SK-N-SH (cell line): Measurements from ENCODE around the gene STRA8. TPM values are rescaled to one million over a fixed set of nuclear protein-coding genes. Genes with fewer than 3 reads are reported as not detected.

Experiments used
- CTCF ChIA-PET: fragments of 300-600, 350-600 bp; formaldehyde crosslinking; extraction: SDS; loops from one replicate; lab custom pipeline; 2021; lab: Yijun Ruan, JAX
- POLR2A ChIA-PET: fragments of 350-600 bp; sonication (Branson Sonifier 250); formaldehyde crosslinking; extraction: SDS; loops from one replicate; lab custom pipeline; 2020; ENCODE audit warnings: antibody characterized with exemption, inconsistent platforms; lab: Yijun Ruan, JAX
- DNase-seq: peaks from one replicate; pipeline ENCODE4 v3.0.0; 2012
- H2AFZ ChIP-seq: fragments of 200-600 bp; sonication (generic); 2 replicates; pipeline ENCODE4 v1.8.1; 2016; ENCODE audit warnings: antibody characterized with exemption, mild to moderate bottlenecking, low read depth
- H3F3A ChIP-seq: fragments of 200-600 bp; sonication (generic); replicated peaks from 2 replicates; pipeline ENCODE3; 2016; ENCODE audit warnings: antibody characterized with exemption, mild to moderate bottlenecking; ENCODE audit not compliant: insufficient read depth
- H3K27ac ChIP-seq, 2 experiments: fragments of 200-500 bp in 1 of 2; fragments of 200-600 bp in 1 of 2; sonication (Bioruptor generic) in 1 of 2; sonication (generic), shearing (Covaris generic) in 1 of 2; 2 replicates each; pipeline versions ENCODE4 v1.5.1 to v1.6.1; 2014 to 2016; ENCODE audit warnings: low read depth in 2 of 2, inconsistent platforms in 1 of 2, low read length in 1 of 2, mild to moderate bottlenecking in 1 of 2, mixed read lengths in 1 of 2
- H3K27me3 ChIP-seq: fragments of 200-600 bp; sonication (generic), shearing (Covaris generic); 2 replicates; pipeline ENCODE4 v1.6.1; 2016; ENCODE audit warnings: mixed run types; ENCODE audit not compliant: insufficient read depth
- H3K36me3 ChIP-seq, 2 experiments: fragments of 200-500 bp in 1 of 2; fragments of 200-600 bp in 1 of 2; sonication (Bioruptor generic) in 1 of 2; sonication (generic) in 1 of 2; replicated peaks in 1 of 2; 2 replicates each; pipeline versions ENCODE3 to v1.5.1; 2014 to 2016; ENCODE audit warnings: low read length in 1 of 2, mild to moderate bottlenecking in 1 of 2; ENCODE audit not compliant: insufficient read depth in 2 of 2, control insufficient read depth in 1 of 2
- H3K4me1 ChIP-seq, 2 experiments: fragments of 200-500 bp in 1 of 2; fragments of 200-600 bp in 1 of 2; sonication (Bioruptor generic) in 1 of 2; sonication (generic), shearing (Covaris generic) in 1 of 2; 2 replicates each; pipeline versions ENCODE4 v1.5.1 to v1.6.1; 2014 to 2016; ENCODE audit warnings: low read depth in 1 of 2, low read length in 1 of 2, mixed run types in 1 of 2; ENCODE audit not compliant: insufficient read depth in 2 of 2, control insufficient read depth in 1 of 2
- H3K4me2 ChIP-seq: fragments of 200-600 bp; sonication (generic), shearing (Covaris generic); 2 replicates; pipeline ENCODE4 v1.6.1; 2017; ENCODE audit warnings: mixed run types
- H3K4me3 ChIP-seq, 2 experiments: fragments of 200-500 bp in 1 of 2; fragments of 200-600 bp in 1 of 2; sonication (Bioruptor generic) in 1 of 2; sonication (generic), shearing (Covaris generic) in 1 of 2; 2 replicates each; pipeline versions ENCODE4 v1.5.1 to v1.8.1; 2014 to 2016; ENCODE audit warnings: low read depth in 2 of 2, inconsistent platforms in 1 of 2, low read length in 1 of 2, mild to moderate bottlenecking in 1 of 2, mixed read lengths in 1 of 2, moderate library complexity in 1 of 2
- H3K79me2 ChIP-seq: fragments of 200-600 bp; sonication (generic); 2 replicates; pipeline ENCODE4 v1.8.1; 2017; ENCODE audit warnings: mild to moderate bottlenecking; ENCODE audit not compliant: insufficient read depth
- H3K9ac ChIP-seq: fragments of 200-600 bp; sonication (generic); 2 replicates; pipeline ENCODE4 v1.6.1; 2017; ENCODE audit warnings: mixed run types
- H3K9me2 ChIP-seq: fragments of 200-600 bp; sonication (generic); 2 replicates; pipeline ENCODE4 v1.6.1; 2017; ENCODE audit warnings: mixed run types
- H3K9me3 ChIP-seq: fragments of 200-600 bp; sonication (generic); 2 replicates; pipeline ENCODE4 v1.6.1; 2017; ENCODE audit warnings: mixed run types, mild to moderate bottlenecking, moderate library complexity
- H4K20me1 ChIP-seq: fragments of 200-600 bp; sonication (generic); 2 replicates; pipeline ENCODE4 v1.6.1; 2017; ENCODE audit warnings: mild to moderate bottlenecking, mixed run types; ENCODE audit not compliant: insufficient read depth
- CHD2 ChIP-seq: fragments of 150-350 bp; IDR thresholded peaks from 2 replicates; pipeline ENCODE4 v1.6.1; 2018; ENCODE audit warnings: low read length; ENCODE audit not compliant: partially characterized antibody
- CTCF ChIP-seq: fragments of 200-600 bp; sonication (generic); IDR thresholded peaks from 2 replicates; pipeline ENCODE4 v1.6.1; 2017; ENCODE audit warnings: antibody characterized with exemption, mild to moderate bottlenecking, moderate library complexity
- ELF1 ChIP-seq: IDR thresholded peaks from 2 replicates; pipeline ENCODE4 v1.4.0; 2012
- EP300 ChIP-seq, 2 experiments: IDR thresholded peaks; 2 replicates each; pipeline versions ENCODE4 v1.4.0 to v1.6.1; 2012; ENCODE audit warnings: borderline replicate concordance in 1 of 2, low read depth in 1 of 2, low read length in 1 of 2
- FOSL2 ChIP-seq: IDR thresholded peaks from 2 replicates; pipeline ENCODE4 v1.4.0; 2012; ENCODE audit warnings: low read depth, mild to moderate bottlenecking, moderate library complexity, borderline replicate concordance
- IRF3 ChIP-seq: fragments of 150-350 bp; IDR thresholded peaks from 2 replicates; pipeline ENCODE4 v1.6.1; 2016; ENCODE audit warnings: mild to moderate bottlenecking, low read depth, low read length
- MEF2A ChIP-seq: IDR thresholded peaks from 2 replicates; pipeline ENCODE4 v1.4.0; 2012; ENCODE audit warnings: low read depth, borderline replicate concordance
- MXI1 ChIP-seq: IDR thresholded peaks from 2 replicates; pipeline ENCODE4 v1.6.1; 2012; ENCODE audit warnings: mild to moderate bottlenecking, low read depth, low read length, improper control_type of control experiment
- NRF1 ChIP-seq: IDR thresholded peaks from 2 replicates; pipeline ENCODE4 v1.6.1; 2012; ENCODE audit warnings: low read depth, mild to moderate bottlenecking, low read length
- PBX3 ChIP-seq: IDR thresholded peaks from 2 replicates; pipeline ENCODE4; 2012
- RXRA ChIP-seq: IDR thresholded peaks from 2 replicates; pipeline ENCODE4 v1.4.0; 2012; ENCODE audit warnings: low read depth, mild to moderate bottlenecking, borderline replicate concordance
- SIN3A ChIP-seq: IDR thresholded peaks from 2 replicates; pipeline ENCODE4 v1.6.1; 2012; ENCODE audit warnings: low read depth, mild to moderate bottlenecking, low read length, moderate library complexity, borderline replicate concordance
- SMC3 ChIP-seq: IDR thresholded peaks from 2 replicates; pipeline ENCODE4 v1.6.1; 2012; ENCODE audit warnings: low read depth, low read length, improper control_type of control experiment
- TAF1 ChIP-seq: IDR thresholded peaks from 2 replicates; pipeline ENCODE4 v1.6.1; 2012; ENCODE audit warnings: low read depth, mild to moderate bottlenecking, low read length, moderate library complexity, borderline replicate concordance
- TCF12 ChIP-seq: IDR thresholded peaks from 2 replicates; pipeline ENCODE4 v1.4.0; 2012
- YY1 ChIP-seq: IDR thresholded peaks from 2 replicates; pipeline ENCODE4 v1.4.0; 2012; ENCODE audit warnings: low read depth, mild to moderate bottlenecking
- WGBS: methylation state at CpG from one replicate; pipeline ENCODE4 v1.1.6; 2017; ENCODE audit warnings: low lambda C conversion rate; 5-methylcytosine and 5-hydroxymethylcytosine counted together
- polyA plus RNA-seq, 3 experiments: library from polyadenylated mRNA; depleted of rRNA; stranded (reverse); fragments of >200 nt; gene quantifications; 2 replicates each; pipeline ENCODE4 v1.2.3, GENCODE V29; 2012
- TF ChIP-seq, protein P1 (sequence below): IDR thresholded peaks from 2 replicates; pipeline ENCODE4 v1.4.0; 2012; ENCODE audit warnings: low read depth, borderline replicate concordance

STRA8 gene, protein sequence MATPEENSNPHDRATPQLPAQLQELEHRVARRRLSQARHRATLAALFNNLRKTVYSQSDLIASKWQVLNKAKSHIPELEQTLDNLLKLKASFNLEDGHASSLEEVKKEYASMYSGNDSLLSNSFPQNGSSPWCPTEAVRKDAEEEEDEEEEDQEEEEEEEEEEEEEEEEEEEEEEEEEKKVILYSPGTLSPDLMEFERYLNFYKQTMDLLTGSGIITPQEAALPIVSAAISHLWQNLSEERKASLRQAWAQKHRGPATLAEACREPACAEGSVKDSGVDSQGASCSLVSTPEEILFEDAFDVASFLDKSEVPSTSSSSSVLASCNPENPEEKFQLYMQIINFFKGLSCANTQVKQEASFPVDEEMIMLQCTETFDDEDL
- polyA plus RNA-seq (2012; rRNA removed): not detected in 2 replicates
- not detected in 2 replicates for polyA plus RNA-seq (2012; cell fraction: cytosol; rRNA removed)
- polyA plus RNA-seq (2012; cell fraction: nucleus; rRNA removed): not detected in 2 replicates

DNA sequence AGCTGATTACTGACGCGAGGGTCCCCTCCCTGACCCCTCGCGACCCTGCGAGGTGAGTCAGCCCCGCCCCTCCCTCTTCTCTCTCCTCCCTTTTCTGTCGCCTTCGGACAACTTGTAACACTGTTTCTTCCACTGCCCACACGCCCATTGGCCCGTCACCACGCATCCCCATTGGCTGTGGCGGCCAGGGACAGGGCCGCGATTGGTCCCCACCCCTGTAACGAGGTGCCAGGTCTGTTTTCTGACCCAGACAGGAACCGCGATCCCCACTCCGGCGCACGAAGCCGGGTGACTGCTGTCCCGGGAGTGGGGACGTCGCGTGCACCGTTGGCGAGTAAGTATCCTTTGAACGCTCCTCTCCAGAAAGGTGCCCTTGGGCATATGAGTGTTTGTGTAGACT lies at the start of gene STRA8:
Gene STRA8, plus strand, starts transcription at position 269 of the 400 bp plus-strand sequence. CDS start 6,687 bp downstream, outside the sequence.
- Histone ChIP-seq H3K4me1 (no peaks in the 10 kb centered on the region), H3K79me2 (no peaks in the 10 kb centered on the region), H3K9ac (no peak within 1 kb of the TSS), H3K27me3 (no peaks in the 10 kb centered on the region), H3K36me3 (no peaks in the 10 kb centered on the region), H3K4me3 (no peak within 1 kb of the TSS), H3K4me2 (no peak within 1 kb of the TSS), H3F3A (no peaks in the 10 kb centered on the region), H4K20me1 (no peaks in the 10 kb centered on the region), H3K9me2 (no peaks in the 10 kb centered on the region), H2AFZ (no peak within 1 kb of the TSS), H3K27ac (no peak within 1 kb of the TSS), H3K9me3 (no peaks in the 10 kb centered on the region)
- ChIA-PET CTCF (interaction anchor here (0.9 to 1.5 kb wide), 3 partner anchors 9 to 41 kb away, joined by 3 to 4 read pairs (median 3); no protein-coding TSS in a partner anchor), POLR2A (no interaction called here)
- DNase-seq: no peak
- no peak for TF ChIP-seq MXI1
- TF ChIP-seq ELF1: no peak
- TF ChIP-seq TCF12: no peak
- no peak for TF ChIP-seq CTCF
- 91% methylated on average over 28 of the region's 28 CpGs for WGBS

DNA sequence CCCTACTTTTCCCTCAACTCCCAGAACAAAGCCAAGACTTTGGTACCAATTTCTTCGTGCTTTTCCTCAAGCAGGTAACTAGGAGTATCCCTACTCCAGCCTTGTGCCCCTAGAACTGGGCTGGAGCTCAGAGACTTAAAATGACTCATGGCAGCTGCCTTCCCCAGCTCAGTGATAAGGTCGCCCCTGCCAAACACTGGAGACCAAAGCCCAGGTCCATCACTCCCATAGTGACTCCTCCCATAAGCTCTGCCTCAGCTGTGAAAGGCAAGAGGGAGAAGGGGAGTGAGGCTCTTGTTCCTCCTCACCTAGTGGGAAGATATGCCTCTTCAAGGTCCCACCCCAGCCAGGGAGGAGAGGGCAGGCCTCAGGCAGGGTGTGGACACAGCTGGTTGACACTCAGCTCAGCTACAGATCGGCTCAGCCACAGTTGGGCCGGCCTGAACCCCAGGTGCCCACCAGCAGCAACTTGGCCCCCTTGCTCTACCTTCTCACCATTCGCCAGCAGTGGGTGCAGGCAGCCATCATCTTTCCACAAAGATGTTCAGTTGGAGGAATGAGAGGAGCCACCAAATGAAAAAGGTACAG lies 49.3 kb upstream of the STRA8 start:
- peaks cover 14 to 45% of the 10 kb centered on the region in 2 experiments for H3K36me3 ChIP-seq
- no peak overlapping the region for H2AFZ ChIP-seq
- no peaks in the 10 kb centered on the region for H4K20me1 ChIP-seq
- H3K9ac ChIP-seq: no peak overlapping the region
- H3K9me3 ChIP-seq: peaks cover 28% of the 10 kb centered on the region
- no peaks in the 10 kb centered on the region for H3K9me2 ChIP-seq
- WGBS: 87% methylated on average over 5 of the region's 5 CpGs
- H3K4me3 ChIP-seq: no peak overlapping the region
- POLR2A ChIA-PET: no interaction called here
- no peak overlapping the region for H3K4me2 ChIP-seq
- no peak overlapping the region for H3K27ac ChIP-seq
- peaks cover 0 to 3% of the 10 kb centered on the region in 2 experiments; a peak in 1 of 4 replicates for H3K4me1 ChIP-seq
- H3F3A ChIP-seq: no peaks in the 10 kb centered on the region
- CTCF ChIA-PET: interaction anchor here (1.1 kb wide), 1 partner anchor 13 kb away, joined by 6 read pairs; the partner anchor contains the start of gene CYREN
- H3K27me3 ChIP-seq: no peaks in the 10 kb centered on the region
- no peaks in the 10 kb centered on the region for H3K79me2 ChIP-seq
- TF ChIP-seq SMC3 (no peak), FOSL2 (no peak), RXRA (no peak), IRF3 (no peak), SIN3A (no peak), ELF1 (no peak), EP300 (IDR thresholded peaks at IDR 0.05; ENCODE audit: borderline replicate concordance in 1 of 2, low read depth in 1 of 2, low read length in 1 of 2) (no peak), NRF1 (no peak), CHD2 (no peak), MEF2A (no peak), PBX3 (no peak), YY1 (no peak), TCF12 (no peak), TAF1 (no peak)
- TF ChIP-seq, protein P1, sequence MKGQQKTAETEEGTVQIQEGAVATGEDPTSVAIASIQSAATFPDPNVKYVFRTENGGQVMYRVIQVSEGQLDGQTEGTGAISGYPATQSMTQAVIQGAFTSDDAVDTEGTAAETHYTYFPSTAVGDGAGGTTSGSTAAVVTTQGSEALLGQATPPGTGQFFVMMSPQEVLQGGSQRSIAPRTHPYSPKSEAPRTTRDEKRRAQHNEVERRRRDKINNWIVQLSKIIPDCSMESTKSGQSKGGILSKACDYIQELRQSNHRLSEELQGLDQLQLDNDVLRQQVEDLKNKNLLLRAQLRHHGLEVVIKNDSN: no peak
- no peak for DNase-seq
